AG04450 (cell line): ENCODE measurements around the gene SAP130. TPM values are rescaled to one million over a fixed set of nuclear protein-coding genes. Genes with fewer than 3 reads are reported as not detected.

Experiments
- CTCF ChIA-PET: fragments of 300-600, 350-600 bp; formaldehyde crosslinking; extraction: SDS; loops from one replicate; lab custom pipeline; 2022; ENCODE audit warnings: antibody characterized with exemption, inconsistent platforms; lab: Charles Lee
- POLR2A ChIA-PET: fragments of 350-600 bp; formaldehyde crosslinking; extraction: SDS; loops from one replicate; lab custom pipeline; 2021; ENCODE audit warnings: antibody characterized with exemption, inconsistent platforms; lab: Yijun Ruan, JAX
- DNase-seq: peaks from one replicate; pipeline ENCODE4 v3.0.0-alpha.2; 2011; ENCODE audit warnings: low read depth, low spot score
- H3K27ac ChIP-seq: one replicate; pipeline ENCODE4 v1.5.1; 2012; ENCODE audit warnings: low read depth, low read length, control low read depth
- H3K27me3 ChIP-seq: one replicate; pipeline ENCODE4 v1.6.0; 2012; ENCODE audit warnings: low read length; ENCODE audit not compliant: control insufficient read depth, insufficient read depth
- H3K4me3 ChIP-seq: 2 replicates; pipeline ENCODE4 v1.5.1; 2011; ENCODE audit warnings: mild to moderate bottlenecking, low read depth, low read length, control low read depth
- H3K9me3 ChIP-seq: 2 replicates; pipeline ENCODE4 v1.5.1; 2012; ENCODE audit warnings: low read length; ENCODE audit not compliant: control insufficient read depth, insufficient read depth
- CTCF ChIP-seq: IDR thresholded peaks from 2 replicates; pipeline ENCODE4 v1.5.1; 2011; ENCODE audit warnings: low read depth, low read length, control low read depth, inconsistent platforms
- polyA plus RNA-seq: library from polyadenylated mRNA; depleted of rRNA; stranded (reverse); fragments of >200 nt; gene quantifications from 2 replicates; pipeline ENCODE4 v1.2.3, GENCODE V29; 2011

SAP130 gene
- polyA plus RNA-seq, 1 experiment, result 13.3 TPM

GRCh38 chr2:128053331-128053730 lies 25.5 kb upstream of the SAP130 start:
- no peaks in the 10 kb centered on the region for H3K9me3 ChIP-seq
- CTCF ChIA-PET, result interaction anchor here (1.8 kb wide), 1 partner anchor 10 kb away, joined by 4 read pairs; no protein-coding TSS in a partner anchor
- TF ChIP-seq CTCF, result no peak
- no peak overlapping the region for H3K27ac ChIP-seq
- DNase-seq, result no peak
- H3K27me3 ChIP-seq, result peaks cover 11% of the 10 kb centered on the region
- H3K4me3 ChIP-seq, result no peak overlapping the region
- POLR2A ChIA-PET, result interaction anchor here (0.6 kb wide), 1 partner anchor 8 kb away, joined by 7 read pairs; no protein-coding TSS in a partner anchor

GRCh38 chr2:128043041-128043440 lies 15.2 kb upstream of the SAP130 start:
- no peak overlapping the region for H3K27ac ChIP-seq
- no peak overlapping the region for H3K4me3 ChIP-seq
- POLR2A ChIA-PET, result no interaction called here
- CTCF ChIA-PET, result no interaction called here
- no peak for TF ChIP-seq CTCF
- no peak for DNase-seq
- peaks cover 2% of the 10 kb centered on the region for H3K27me3 ChIP-seq
- H3K9me3 ChIP-seq, result peaks cover 11% of the 10 kb centered on the region; the same call in 1 of the 2 replicates

GRCh38 chr2:128041561-128041960 lies 13.7 kb upstream of the SAP130 start:
- POLR2A ChIA-PET, result no interaction called here
- CTCF ChIA-PET, result interaction anchor here (1.3 kb wide), 1 partner anchor 22 kb away, joined by 3 read pairs; no protein-coding TSS in a partner anchor
- H3K9me3 ChIP-seq, result peaks cover 23% of the 10 kb centered on the region
- no peak for TF ChIP-seq CTCF
- no peak for DNase-seq
- no peak overlapping the region for H3K4me3 ChIP-seq
- no peak overlapping the region for H3K27ac ChIP-seq
- peaks cover 2% of the 10 kb centered on the region for H3K27me3 ChIP-seq

- no peak overlapping the region for H3K27ac ChIP-seq
- DNase-seq, result no peak
- no peak for TF ChIP-seq CTCF
- ChIA-PET POLR2A (no interaction called here), CTCF (no interaction called here)
- peaks cover 2% of the 10 kb centered on the region for H3K27me3 ChIP-seq
- peaks cover 25% of the 10 kb centered on the region for H3K9me3 ChIP-seq
- no peak overlapping the region for H3K4me3 ChIP-seq
These were observed 12.4 kb upstream of the SAP130 start for GRCh38 chr2:128040166-128040771.

- POLR2A ChIA-PET, result no interaction called here
- DNase-seq, result no peak
- Histone ChIP-seq H3K27me3 (peaks cover 2% of the 10 kb centered on the region), H3K9me3 (peaks cover 25% of the 10 kb centered on the region), H3K27ac (no peak overlapping the region), H3K4me3 (no peak overlapping the region)
- CTCF ChIA-PET, result no interaction called here
- no peak for TF ChIP-seq CTCF
These were observed 11.7 kb upstream of the SAP130 start for GRCh38 chr2:128039535-128039934.
